Ascending aorta (tissue), 2 donors: ENCODE measurements around the gene PSMD4. TPM values are rescaled to one million over a fixed set of nuclear protein-coding genes. Genes with fewer than 3 reads are reported as not detected.

Source experiments
- DNase-seq, 2 donors: peaks; one replicate each; pipeline ENCODE4 v3.0.0-alpha.2; 2019; ENCODE audit warnings: low spot score in 2 of 2
- H3K27ac ChIP-seq, 2 donors: fragments of 200-600 bp; sonication (generic); one replicate each; pipeline ENCODE4 v1.5.1; 2016 to 2017; ENCODE audit warnings: mild to moderate bottlenecking in 1 of 2
- H3K27me3 ChIP-seq: fragments of 200-600 bp; sonication (generic); one replicate; pipeline ENCODE4 v1.5.1; 2017
- H3K36me3 ChIP-seq, 2 donors: fragments of 200-600 bp; sonication (generic); one replicate each; pipeline ENCODE4 v1.5.1; 2016
- H3K4me1 ChIP-seq, 2 donors: fragments of 200-600 bp; sonication (generic); one replicate each; pipeline ENCODE4 v1.5.1; 2016 to 2017; ENCODE audit warnings: mild to moderate bottlenecking in 1 of 2
- H3K4me3 ChIP-seq, 2 donors: fragments of 200-600 bp; sonication (generic); one replicate each; pipeline ENCODE4 v1.5.1; 2016 to 2017; ENCODE audit warnings: mild to moderate bottlenecking in 1 of 2
- H3K9me3 ChIP-seq, 2 donors: fragments of 200-600 bp; sonication (generic); one replicate each; pipeline ENCODE4 v1.5.1; 2016
- intact Hi-C: fragments of 100-400 bp; cut with DNase I; formaldehyde crosslinking; loops from one replicate; pipeline ENCODE4 v1.15.1; 2023
- total RNA-seq: library from RNA; depleted of rRNA; stranded (reverse); fragments of >200 nt; gene quantifications from one replicate; pipeline ENCODE4 v1.1.0, GENCODE V29; 2016
- TF ChIP-seq, protein P1 (sequence below), 3 experiments: fragments of 200-600 bp in 2 of 3; fragments of 450-650 bp in 1 of 3; sonication (generic) in 2 of 3; IDR thresholded peaks; one replicate each; pipeline ENCODE4 v1.5.1; 2016 to 2019; ENCODE audit warnings: antibody characterized with exemption in 3 of 3, mild to moderate bottlenecking in 1 of 3, moderate library complexity in 1 of 3

PSMD4 gene
- total RNA-seq, 1 donor from 2014 or later = 83.5 TPM

GRCh38 chr1:151221616-151222015 is 32.9 kb upstream of the PSMD4 start:
- DNase-seq = no peak
- no peaks in the 10 kb centered on the region for H3K27me3 ChIP-seq
- no peaks in the 10 kb centered on the region for H3K9me3 ChIP-seq
- H3K4me3 ChIP-seq = no peak overlapping the region
- intact Hi-C loops = no loop called here
- H3K27ac ChIP-seq = no peak overlapping the region
- TF ChIP-seq, protein P1, sequence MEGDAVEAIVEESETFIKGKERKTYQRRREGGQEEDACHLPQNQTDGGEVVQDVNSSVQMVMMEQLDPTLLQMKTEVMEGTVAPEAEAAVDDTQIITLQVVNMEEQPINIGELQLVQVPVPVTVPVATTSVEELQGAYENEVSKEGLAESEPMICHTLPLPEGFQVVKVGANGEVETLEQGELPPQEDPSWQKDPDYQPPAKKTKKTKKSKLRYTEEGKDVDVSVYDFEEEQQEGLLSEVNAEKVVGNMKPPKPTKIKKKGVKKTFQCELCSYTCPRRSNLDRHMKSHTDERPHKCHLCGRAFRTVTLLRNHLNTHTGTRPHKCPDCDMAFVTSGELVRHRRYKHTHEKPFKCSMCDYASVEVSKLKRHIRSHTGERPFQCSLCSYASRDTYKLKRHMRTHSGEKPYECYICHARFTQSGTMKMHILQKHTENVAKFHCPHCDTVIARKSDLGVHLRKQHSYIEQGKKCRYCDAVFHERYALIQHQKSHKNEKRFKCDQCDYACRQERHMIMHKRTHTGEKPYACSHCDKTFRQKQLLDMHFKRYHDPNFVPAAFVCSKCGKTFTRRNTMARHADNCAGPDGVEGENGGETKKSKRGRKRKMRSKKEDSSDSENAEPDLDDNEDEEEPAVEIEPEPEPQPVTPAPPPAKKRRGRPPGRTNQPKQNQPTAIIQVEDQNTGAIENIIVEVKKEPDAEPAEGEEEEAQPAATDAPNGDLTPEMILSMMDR (IDR thresholded peaks at IDR 0.05) = no peak
- H3K4me1 ChIP-seq = no peaks in the 10 kb centered on the region
- peaks cover 3 to 14% of the 10 kb centered on the region in 2 donors for H3K36me3 ChIP-seq

DNA sequence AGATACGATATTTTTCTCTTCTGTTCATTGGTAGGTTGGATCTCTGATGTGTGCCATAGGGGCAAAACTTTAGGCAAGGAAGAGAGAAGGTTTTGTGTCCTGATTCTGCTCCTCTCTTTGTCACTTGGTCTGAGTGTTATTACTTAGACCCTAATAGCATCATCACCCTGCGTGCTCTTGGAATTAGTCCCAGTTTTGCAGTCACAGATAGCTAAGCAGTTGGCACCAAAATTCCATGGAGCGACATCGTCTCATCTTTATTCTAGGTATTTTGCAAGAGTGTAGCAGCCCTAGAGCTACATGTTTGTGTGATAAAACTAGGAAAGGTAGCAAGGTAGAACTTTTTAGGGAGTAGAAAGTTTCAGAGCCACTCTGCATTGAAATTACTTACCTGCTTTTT is 32.4 kb upstream of the PSMD4 start:
- Histone ChIP-seq H3K27ac (no peak overlapping the region), H3K4me3 (no peak overlapping the region), H3K27me3 (no peaks in the 10 kb centered on the region), H3K36me3 (peaks cover 4 to 15% of the 10 kb centered on the region in 2 donors), H3K4me1 (no peaks in the 10 kb centered on the region), H3K9me3 (no peaks in the 10 kb centered on the region)
- intact Hi-C loops = no loop called here
- no peak for DNase-seq
- TF ChIP-seq, protein P1 (IDR thresholded peaks at IDR 0.05) = no peak

DNA sequence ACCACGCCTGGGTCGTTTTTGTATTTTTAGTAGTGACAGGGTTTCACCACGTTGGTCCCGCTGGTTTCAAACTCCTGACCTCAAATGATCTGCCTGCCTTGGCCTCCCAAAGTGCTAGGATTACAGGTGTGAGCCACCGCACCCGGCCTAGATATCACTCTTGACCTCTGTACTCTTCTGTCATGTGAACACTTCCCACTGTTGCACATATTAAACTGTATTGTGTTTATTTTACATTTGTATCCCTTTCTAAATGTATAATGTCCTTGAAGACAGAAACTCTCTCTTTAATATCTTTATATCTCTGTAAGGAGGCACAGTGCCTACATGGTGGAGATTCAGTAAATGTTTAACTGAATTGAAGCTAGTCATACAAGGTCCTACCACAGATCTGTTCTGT is 19.3 kb upstream of the PSMD4 start:
- intact Hi-C loops = no loop called here
- Histone ChIP-seq H3K9me3 (no peaks in the 10 kb centered on the region), H3K4me1 (no peaks in the 10 kb centered on the region), H3K36me3 (peaks cover 90 to 100% of the 10 kb centered on the region in 2 donors), H3K27ac (no peak overlapping the region), H3K27me3 (no peaks in the 10 kb centered on the region), H3K4me3 (no peak overlapping the region)
- no peak for DNase-seq
- TF ChIP-seq, protein P1 (IDR thresholded peaks at IDR 0.05) = no peak

- peaks cover 88 to 100% of the 10 kb centered on the region in 2 donors for H3K36me3 ChIP-seq
- no peaks in the 10 kb centered on the region for H3K27me3 ChIP-seq
- TF ChIP-seq, protein P1 (IDR thresholded peaks at IDR 0.05) = no peak
- H3K27ac ChIP-seq = no peak overlapping the region
- intact Hi-C loops = no loop called here
- H3K9me3 ChIP-seq = no peaks in the 10 kb centered on the region
- DNase-seq = no peak
- no peaks in the 10 kb centered on the region for H3K4me1 ChIP-seq
- no peak overlapping the region for H3K4me3 ChIP-seq
These were observed 16.7 kb upstream of the PSMD4 start for GRCh38 chr1:151237678-151238466.

- Histone ChIP-seq H3K4me3 (no peak overlapping the region), H3K9me3 (no peaks in the 10 kb centered on the region), H3K27me3 (no peaks in the 10 kb centered on the region), H3K27ac (no peak overlapping the region), H3K36me3 (peaks cover 90 to 100% of the 10 kb centered on the region in 2 donors), H3K4me1 (no peaks in the 10 kb centered on the region)
- intact Hi-C loops = no loop called here
- no peak for DNase-seq
- TF ChIP-seq, protein P1 (IDR thresholded peaks at IDR 0.05) = no peak
These were observed 16.1 kb upstream of the PSMD4 start for GRCh38 chr1:151238467-151238739.
